Activated CD4-positive, CD25-positive, alpha-beta regulatory T cell treated with anti-CD3 and anti-CD28 coated beads, Interleukin-2, amount 50 U/mL, for 72 hours (primary cell): ENCODE data around the gene DBNDD2.
A peak's percentile ranks its signal among the peaks of the same experiment; 100 is the strongest.

Experiments used
- DNase-seq: peaks from one replicate; pipeline ENCODE4 v3.0.0; 2021

Gene DBNDD2

DNA sequence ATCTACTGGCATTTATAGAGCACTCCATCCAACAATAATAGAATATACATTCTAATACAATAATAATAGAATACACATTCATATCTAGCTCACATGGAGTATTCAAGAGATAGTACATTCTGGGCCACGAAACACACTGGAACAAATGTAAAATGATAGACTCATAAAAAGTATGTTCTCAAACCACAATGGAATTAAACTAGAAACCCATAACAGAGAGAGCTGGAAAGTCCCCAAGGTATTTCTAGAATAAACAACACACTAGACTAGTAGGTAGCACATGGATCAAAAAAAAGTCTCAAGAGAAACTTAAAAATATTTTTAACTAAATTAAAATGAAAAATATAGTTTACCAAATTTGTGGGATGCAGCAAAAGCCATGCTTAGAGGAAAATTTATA, 20.8 kb upstream of the DBNDD2 start:
- no peak for DNase-seq

- no peak for DNase-seq
Measured at GRCh38 chr20:45390931-45391330, 17.2 kb upstream of the DBNDD2 start.

DNA sequence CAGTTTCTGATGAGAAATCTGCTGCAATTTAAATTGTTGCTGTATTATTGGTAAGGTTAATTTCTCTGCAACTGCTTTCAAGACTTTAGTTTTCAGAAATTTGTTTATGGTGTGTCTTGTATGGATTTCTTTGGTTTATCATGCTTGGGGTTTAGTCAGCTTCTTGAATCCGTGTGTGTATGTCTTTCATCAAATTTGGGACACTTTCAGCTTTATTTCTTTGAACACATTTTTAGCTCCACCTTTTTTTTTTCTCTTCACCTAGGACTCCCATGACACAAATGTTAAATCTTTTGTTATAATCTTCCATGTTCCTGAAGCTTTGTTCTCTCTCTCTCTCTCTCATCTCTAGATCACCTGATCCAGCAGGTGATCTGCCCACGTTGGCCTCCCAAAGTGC, 16.5 kb upstream of the DBNDD2 start:
- no peak for DNase-seq

DNA sequence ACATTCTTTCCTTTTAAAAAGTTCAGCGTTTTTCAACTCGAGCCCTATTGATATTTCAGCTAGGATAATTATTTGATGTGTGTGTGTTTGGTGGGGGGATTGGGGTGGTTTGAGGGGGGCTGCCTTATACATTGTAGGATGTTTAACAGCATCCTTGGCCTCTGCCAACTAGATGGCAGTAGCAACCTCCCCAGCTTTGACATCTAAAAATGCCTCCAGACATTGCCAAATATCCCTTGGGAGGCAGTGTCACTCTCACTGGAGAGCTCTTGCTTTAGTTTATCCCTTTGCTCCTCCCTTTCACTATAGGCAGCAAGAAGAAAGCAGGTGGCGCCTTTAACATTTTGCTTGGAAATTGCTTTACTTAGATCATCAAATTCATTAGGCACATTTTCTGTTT, 15.4 kb upstream of the DBNDD2 start:
- no peak for DNase-seq

- DNase-seq, result no peak
Measured at GRCh38 chr20:45394221-45395113, 13.6 kb upstream of the DBNDD2 start.

- no peak for DNase-seq
Measured at GRCh38 chr20:45395114-45395415, 13.0 kb upstream of the DBNDD2 start.

- no peak for DNase-seq
Measured at GRCh38 chr20:45399018-45399417, 9.1 kb upstream of the DBNDD2 start.

- no peak for DNase-seq
Measured at GRCh38 chr20:45400346-45401031, 7.6 kb upstream of the DBNDD2 start.

- no peak for DNase-seq
Measured at GRCh38 chr20:45402946-45403345, 5.1 kb upstream of the DBNDD2 start.

DNA sequence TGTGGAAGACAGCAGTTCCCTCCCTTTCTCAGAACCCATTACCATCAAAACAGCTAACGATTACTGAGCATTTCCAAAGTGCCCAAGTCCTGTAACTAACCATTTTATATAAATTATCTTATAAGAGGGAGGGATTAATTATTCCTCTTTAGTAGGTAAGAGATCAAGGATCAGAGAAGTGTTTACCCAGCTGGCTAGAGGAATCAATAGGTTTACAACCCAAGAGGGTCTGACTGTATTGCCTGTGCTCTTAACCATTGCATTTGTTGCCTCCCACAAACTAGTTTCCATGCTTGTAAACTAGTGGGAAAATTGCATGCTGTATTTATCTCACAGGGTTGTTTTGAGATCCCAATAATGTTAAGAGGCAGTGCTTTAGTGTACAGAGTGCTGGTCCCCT, 3.7 kb upstream of the DBNDD2 start:
- no peak for DNase-seq

- DNase-seq, result no peak
Measured at GRCh38 chr20:45405571-45406259, 2.4 kb upstream of the DBNDD2 start.

- DNase-seq, result peak; percentile 52
Measured at GRCh38 chr20:45406260-45407066, 1.6 kb upstream of the DBNDD2 start.

GRCh38 chr20:45407067-45407745, 883 bp upstream of the DBNDD2 start:
- no peak for DNase-seq

DNA sequence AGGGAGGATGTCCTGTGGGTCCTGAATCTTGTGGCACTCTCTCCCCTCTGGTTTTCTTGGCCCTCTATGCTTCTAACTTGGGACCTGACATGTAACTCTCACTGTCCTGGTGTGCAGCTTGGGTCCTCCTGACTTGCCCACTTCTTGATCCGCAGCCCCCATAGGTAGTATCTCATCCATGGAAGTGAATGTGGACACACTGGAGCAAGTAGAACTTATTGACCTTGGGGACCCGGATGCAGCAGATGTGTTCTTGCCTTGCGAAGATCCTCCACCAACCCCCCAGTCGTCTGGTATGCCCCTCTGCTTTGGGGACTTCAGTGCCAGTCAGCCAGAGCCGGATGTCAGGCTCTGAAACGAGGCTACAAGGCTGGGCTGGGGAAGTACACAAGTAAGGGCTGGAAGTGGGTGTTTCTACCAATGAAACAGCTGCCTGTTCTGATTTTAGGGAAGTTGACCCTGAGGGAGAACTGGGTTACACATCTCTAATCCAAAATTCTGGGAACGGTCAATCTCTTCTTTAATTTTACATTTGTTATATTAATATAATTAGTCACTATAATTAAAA, 641 bp downstream of the DBNDD2 start:
- DNase-seq, result no peak

DNA sequence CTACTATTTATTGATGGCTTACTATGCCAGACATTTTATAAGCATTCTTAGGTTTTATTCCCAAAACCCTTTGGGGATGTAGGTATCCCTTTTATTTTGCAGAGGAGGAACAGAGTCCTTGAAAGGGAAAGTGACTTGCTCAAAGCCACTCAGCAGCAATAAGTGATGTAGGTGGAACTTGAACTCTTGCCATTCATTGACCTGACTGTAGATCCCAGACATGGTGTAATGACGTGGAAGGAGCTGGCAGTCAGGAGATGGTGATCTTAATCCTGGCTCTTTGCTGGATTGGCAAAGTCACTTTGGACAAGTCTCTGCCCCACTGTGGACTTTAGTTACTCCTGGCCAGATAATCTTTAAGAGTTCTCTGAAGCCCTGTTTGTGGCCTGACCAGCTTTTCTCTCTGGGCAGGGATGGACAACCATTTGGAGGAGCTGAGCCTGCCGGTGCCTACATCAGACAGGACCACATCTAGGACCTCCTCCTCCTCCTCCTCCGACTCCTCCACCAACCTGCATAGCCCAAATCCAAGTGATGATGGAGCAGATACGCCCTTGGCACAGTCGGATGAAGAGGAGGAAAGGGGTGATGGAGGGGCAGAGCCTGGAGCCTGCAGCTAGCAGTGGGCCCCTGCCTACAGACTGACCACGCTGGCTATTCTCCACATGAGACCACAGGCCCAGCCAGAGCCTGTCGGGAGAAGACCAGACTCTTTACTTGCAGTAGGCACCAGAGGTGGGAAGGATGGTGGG, 1.6 kb downstream of the DBNDD2 start:
- DNase-seq, result no peak

DNA sequence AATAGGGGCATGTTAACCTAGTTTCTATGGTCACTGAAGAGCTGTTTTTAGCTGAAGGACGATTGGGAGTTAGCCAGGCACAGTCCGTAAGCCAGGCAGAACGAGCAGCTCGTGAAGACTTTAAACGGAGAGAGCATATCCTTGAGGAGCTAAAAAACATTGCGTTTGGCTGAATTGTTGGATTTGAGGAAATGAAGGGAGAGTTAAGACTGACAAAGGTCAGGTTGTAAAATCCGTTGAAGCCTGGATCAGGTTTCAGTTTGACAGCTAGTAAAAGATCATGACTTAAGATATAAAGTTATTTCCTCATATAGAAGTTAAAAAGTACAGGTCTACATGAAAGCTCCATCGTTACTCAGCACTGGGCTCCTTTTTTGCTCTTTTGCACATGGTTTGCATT, 2.8 kb downstream of the DBNDD2 start:
- no peak for DNase-seq

GRCh38 chr20:45412653-45413052, 4.6 kb downstream of the DBNDD2 start:
- no peak for DNase-seq

DNA sequence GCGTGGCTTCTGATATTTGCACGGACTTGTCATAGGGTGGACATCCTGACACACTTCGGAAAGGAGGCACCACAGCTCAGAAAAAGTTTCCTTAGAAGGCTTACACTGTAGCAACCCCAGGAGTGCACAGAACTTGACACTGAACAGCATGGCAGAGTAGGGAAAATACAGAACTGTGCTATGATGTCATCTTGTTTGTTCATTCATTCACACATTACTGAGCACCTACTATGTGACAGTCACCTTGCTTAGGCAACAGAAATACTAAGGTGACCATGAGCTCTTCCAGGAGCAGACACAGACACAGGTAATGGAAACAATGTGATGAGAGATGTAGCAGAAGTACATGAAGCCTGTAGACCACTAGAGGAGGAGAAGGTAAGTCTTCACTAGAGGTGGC, 5.4 kb downstream of the DBNDD2 start:
- DNase-seq, result no peak

DNA sequence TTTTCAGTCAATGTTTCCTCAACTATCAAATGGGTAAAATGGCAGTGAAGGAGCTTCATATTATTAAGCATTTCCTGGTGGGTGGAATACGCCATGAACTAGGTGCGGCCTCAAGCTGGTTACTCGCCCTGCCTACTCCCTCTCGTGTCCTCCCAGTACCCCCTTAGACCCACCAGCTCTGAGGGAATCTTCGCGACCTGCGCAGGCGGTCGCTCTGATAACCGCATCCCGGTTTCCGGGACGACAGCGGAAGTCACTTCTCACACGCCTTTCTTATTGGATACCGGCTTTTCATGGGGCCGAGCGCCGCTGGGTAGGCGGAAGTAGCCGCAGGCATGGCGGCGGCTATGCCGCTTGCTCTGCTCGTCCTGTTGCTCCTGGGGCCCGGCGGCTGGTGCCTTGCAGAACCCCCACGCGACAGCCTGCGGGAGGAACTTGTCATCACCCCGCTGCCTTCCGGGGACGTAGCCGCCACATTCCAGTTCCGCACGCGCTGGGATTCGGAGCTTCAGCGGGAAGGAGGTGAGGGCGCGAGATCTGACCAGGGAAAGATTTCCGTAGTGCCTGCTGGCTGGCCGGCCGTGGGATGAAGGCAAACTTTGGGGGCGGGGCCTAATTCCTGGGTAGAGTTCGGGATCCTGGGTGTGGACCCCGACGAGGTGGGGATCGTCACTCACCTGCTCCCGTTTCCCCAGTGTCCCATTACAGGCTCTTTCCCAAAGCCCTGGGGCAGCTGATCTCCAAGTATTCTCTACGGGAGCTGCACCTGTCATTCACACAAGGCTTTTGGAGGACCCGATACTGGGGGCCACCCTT, 7.9 kb downstream of the DBNDD2 start, which contains the start of gene PIGT:
Gene PIGT, plus strand, starts transcription at position 320 of the 816 bp plus-strand sequence. Its CDS starts 16 bp downstream, at position 336.
- peak; percentile 82 for DNase-seq

DNA sequence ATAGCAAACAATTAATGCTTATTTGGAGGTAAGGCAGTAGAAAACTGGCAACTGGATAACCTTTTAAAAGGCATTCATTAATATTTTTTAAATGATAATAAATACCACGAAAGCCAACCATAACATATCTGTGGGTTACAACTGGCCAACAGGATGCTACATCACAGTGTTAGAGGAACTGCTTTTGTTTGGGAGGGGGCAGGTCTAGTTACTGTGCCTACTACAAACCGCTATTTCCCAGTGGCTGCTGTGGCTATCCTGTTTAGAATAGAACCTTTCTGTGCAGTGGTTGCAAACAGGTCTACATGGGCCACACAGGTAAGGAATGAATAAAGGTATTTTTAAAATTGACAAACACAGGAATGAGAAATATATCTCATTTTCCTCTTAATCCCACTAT, 8.8 kb downstream of the DBNDD2 start:
- no peak for DNase-seq
